UCSD-AML1 (cell line): Measurements from ENCODE around the gene TMEM80.
"Not testable (repeated sequence)": the region's sequence is repeated elsewhere in the genome, so short reads cannot be mapped to it uniquely, and the experiment has no call there.

Experiments used
- DNase-seq: peaks from one replicate; lab custom pipeline; 2025; ENCODE audit not compliant: unreplicated experiment; lab: John Stamatoyannopoulos, UW

Gene TMEM80

DNA sequence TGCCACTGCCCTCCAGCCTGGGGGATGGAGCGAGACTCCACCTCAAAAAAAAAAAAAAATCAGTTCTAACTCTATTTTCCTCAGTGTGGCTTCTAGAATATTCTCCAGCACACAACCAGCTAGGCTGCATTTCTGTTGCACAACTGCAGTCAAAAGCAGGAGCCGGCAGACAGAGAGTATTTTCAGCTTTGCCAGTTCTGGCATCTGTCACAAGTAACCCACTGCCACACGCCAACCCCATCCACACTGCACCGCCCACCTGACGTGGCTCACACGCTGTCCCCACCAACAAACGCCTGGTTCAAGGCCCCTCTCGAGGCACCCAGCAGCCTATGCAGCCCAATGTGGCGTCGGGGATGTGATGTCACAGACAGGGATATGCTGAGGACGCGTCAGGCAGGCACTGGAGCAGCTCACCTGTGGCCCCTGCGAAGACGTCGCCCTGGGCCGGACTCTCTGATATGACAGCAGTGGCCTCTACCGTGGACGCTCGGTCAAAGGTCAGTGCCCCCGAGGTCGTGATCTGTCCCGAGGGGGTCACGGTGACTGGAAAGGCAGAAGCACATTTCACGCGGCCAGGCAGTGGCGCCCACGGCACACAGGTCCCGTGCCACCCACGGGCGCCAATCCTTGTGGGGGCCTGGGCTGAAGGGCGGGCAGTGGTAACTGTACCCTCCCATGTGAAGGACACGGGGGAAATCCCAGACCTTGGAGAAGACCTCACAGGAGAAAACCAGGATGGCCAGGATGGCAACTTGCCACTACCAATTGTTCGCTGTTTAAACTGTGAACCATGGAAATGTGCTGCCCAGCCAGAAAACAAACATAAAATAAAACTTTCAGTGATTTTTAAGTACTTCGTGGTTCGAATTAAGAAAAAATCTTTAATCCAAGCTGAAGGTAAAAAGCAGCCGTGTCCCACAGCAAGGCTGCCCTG is 16.1 kb upstream of the TMEM80 start:
- DNase-seq = no peak

DNA sequence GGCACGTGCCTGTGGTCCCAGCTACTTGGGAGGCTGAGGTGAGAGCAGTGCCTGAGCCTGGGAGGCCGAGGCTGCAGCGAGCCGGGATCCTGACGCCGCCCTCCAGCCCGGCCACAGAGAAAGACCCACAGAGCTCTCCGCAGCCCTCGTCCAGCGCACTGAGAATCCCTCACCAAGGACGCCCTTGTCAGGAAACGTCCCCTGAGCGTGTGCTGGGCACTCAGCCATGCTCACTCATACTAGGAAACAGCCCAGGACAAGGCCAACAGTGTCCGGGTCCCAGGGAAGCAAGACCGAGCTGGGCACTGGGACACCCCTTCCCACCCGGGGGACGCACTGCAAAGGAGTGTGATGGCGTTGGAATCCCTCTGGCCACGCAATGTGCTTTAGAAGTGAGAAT is 15.1 kb upstream of the TMEM80 start:
- no peak for DNase-seq

DNA sequence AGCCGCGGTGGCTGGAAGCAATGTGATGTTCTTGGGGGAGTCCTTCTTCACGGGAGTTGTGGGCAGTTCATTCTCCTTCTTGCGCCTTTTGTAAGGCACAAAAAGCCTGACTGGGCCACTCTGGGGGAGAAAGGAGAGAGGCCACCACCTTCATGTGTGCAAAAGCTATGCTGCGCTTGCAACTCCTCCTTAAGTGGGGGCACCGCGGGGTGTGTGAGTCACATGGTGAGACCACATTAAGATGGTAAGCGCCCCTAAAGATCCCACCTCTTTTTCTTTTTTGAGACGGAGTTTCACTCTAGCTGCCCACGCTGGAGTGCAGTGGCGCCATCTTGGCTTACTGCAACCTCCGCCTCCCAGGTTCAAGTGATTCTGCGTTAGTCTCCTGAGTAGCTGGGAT is 14.6 kb upstream of the TMEM80 start:
- no peak for DNase-seq

DNA sequence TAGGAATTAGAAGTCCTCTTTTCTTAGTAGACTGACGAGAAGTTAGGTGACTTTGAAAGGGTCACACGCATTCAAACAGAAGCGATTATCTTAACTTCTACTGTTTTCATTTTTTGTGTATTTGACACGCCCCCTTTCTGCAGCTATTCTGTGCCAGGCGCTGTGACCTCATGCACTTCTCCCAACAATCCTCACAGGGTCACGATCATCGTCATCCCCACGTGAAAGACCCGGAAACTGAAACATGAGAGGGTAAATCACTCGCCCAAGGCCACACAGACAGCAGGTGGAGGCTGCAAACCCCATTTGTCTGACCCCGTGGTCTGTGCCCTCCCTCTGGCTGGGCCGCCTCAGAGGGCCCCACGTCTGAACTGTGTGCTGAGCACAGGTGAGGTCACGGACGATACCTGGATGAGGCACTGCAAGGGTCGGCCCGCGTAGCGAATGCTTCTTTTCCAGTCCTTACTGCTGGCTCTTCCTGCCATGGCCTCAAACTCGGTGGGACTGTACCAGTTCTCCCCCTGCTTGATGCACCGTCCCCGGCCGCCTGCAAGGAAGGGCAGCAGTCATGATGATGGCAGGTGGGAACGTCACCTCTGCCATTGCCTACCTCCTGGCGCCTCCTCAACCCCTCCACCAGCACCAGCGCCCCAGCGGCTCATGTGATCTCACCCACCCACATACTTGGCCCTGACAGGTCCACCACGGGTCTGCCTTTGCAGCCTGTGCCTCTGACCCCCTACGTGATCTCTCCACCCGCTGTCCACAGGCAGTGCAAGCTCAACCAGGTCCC is 9.0 kb upstream of the TMEM80 start:
- DNase-seq = no peak

DNA sequence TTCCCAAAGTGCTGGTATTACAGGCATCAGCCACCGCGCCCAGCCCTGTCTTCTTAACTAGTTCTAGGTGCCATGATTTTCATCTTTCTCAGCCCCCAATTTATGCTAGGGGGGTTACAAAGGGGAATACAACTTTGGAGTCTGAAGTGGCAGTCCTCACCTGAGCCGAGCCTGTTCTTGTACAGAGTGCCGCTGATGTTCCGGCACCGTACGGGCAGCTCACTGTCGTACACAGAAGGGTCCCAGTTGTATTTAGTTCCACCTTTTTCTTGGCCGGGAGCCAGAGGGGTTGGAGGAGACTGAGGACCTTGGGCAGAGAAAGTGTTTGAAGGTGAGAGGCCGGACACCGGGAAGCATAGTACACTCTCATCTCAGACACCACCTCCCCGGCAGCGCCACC is 7.9 kb upstream of the TMEM80 start:
- DNase-seq = no peak

DNA sequence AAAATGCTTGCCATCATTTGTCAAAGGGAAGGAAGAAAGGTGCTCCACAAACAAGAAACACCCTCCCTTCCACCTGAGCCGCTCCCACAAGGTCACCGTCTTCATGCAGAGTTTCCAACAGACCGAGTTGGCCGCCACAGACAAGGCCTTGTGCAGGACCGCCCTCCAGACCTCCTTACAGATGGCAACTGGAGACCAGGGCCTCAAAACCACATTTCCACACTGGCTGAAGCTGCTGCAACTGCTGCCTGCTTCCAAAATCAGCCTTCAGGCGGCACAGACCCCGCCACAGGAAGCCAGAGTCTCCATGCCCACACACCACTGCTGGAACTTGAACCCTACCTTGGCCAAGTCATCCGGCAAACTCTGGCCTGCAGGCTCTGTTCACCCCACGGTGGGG is 6.9 kb upstream of the TMEM80 start:
- peak; percentile 55 for DNase-seq

DNA sequence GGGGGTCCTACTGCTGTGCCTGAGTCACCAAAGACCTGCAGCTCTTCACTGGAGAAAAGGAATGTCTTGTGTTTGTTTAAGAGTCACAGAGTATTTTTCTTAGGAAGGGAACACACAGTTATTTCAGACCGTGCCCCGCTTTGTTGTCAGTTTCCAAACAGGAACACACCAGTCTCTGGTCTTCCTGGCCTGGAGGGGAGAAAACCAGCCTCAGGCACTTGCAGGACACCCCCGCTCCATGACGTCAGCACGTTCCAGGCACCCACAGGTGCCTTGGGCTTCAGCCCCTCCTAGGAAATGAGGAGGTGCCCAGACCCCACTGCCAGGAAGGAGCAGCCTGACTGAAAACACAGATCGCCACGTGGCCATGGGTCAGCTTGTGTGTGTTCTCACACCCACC is 6.0 kb upstream of the TMEM80 start:
- no peak for DNase-seq

DNA sequence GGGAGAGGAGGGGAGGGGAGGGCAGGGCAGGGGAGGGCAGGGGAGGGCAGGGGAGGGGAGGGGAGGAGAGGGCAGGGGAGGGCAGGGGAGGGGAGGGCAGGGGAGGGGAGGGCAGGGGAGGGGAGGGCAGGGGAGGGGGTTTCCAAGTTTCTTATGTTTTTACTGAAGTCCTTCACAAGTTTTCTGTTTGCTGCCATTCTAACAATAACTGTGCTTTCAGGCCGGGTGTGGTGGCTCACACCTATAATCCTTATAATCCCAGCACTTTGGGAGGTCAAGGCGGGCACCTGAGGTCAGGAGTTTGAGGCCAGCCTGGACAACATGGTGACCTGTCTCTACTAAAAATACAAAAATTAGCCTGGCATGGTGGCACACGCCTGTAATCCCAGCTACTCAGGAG is 5.4 kb upstream of the TMEM80 start:
- DNase-seq = not testable (repeated sequence)

DNA sequence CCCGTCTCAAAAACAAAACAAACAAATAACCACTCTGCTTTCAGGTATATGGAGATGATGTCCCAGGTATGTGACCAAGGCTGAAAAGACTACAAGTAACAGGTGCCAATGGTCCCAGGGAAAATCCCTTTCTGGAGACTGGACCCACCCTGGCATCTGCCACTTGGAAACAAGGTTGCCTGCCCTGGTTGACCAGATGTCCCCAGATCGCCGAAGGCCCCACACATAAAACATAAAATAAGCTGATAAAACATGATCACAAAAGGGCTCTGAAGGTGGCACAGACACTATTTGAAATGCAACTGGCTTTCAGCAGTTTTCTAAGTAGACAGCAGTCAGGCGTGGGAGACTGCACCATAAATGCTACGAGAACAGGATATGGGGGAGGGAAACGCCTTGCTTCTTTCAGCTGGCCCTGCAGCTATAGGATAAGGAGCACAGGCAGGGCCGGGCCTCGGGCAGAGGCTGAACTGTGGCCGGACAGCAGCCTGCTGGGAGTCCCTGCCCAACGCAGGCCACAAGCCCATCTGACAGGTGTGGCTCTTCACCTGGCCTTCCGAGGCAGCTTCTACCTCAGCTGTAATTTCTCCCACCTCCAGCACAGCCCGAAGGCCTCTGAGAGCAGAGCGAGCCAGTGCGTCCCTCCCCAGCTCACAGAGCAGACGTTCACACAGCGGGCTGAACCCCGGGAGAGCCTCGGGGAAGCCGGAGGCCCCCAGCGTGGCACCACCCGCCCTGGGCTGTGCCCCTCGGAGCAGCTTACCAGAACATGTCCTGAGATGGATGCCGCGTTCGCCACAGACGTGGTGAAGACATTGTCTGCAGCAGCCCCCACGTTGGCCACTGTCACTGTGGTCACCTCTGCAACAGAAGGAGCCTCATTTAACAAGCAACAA is 4.6 kb upstream of the TMEM80 start:
- DNase-seq = peak; percentile 54

DNA sequence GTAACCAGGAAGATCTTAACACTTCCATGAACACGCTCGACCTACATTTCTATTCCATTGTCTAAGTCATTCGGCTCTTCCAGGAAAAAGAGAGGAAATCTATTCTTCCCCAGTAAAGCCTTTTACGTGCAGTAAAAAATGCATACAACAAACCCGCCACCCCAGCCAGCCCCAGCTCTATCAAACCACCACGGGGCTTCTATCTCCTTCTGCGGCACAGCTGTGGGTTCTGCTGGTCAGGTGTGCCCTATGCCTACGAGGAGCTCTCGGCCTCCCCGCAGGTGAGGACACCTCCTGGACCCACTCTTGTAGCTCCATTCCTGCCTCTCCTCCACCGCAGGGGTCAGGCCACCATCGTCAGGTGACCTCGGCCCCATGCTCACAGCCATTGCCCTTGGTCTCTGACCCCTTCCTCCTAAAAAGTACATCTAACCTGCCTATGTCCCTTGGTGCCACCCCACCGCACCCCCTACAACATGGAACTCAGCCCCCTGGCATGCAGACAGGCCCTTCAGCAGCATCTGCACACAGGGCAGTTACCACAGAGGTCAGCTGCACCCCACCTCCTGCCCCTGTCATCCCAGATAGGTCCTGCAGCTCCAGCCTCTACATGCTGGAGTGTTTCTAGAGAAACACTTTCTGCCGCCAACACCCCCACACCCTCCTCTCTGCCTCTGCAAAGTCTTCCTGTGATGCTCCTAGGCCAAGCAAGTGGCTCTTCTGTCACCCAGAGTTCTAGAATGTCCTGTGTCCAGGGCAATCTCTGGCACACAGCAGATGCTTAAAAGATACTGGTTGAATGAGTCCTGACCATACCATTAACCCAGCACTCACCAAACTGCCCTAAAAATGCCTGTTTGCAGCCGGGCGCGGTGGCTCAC is 3.7 kb upstream of the TMEM80 start:
- DNase-seq = no peak

DNA sequence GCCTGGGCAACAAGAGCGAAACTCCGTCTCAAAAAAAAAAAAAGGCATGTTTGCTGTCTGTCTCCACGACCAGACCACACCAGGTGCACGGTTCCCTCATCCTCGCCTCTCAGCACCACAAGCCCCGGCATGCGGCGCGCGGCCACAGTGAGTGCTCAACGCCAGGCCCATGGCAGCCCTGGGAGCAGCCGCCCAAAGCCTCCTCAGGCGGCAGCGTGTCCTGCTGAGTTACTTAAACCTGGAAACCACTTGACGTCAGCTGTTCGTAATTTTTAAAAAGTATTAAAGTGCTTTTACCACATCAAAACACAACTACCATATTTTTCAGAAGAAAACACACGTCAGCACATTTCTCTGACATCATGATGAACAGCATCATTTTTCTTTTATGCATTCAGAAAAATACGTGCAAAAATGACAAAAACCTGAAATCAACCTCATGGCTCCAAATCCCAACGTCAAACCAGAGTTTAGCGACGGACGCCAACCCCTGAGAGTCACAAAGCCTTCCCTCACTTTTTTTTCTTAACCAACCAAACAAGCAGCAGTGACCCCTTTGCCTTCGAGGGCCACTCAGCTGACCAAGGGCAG is 2.7 kb upstream of the TMEM80 start:
- DNase-seq = no peak

DNA sequence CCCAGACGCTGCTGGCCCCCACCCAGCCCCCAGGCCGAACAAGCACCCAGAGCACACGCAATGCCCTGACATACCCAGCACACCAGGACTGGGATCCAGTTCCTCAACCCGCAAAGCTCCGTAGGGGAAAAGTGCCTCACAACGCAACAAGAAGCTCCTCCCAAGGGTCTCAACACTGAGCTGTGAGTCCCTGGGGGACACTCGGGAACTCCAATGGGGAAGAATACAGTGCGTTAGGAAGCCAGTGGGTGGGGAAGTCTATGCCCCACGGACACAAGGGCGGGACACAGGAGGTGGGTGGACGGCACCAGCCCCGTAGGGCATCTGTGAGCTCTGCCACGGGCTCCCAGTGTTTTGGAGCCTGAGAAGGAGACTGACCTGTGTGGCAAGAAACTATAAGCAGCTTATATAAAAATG is 2.2 kb upstream of the TMEM80 start:
- DNase-seq = peak; percentile 44

DNA sequence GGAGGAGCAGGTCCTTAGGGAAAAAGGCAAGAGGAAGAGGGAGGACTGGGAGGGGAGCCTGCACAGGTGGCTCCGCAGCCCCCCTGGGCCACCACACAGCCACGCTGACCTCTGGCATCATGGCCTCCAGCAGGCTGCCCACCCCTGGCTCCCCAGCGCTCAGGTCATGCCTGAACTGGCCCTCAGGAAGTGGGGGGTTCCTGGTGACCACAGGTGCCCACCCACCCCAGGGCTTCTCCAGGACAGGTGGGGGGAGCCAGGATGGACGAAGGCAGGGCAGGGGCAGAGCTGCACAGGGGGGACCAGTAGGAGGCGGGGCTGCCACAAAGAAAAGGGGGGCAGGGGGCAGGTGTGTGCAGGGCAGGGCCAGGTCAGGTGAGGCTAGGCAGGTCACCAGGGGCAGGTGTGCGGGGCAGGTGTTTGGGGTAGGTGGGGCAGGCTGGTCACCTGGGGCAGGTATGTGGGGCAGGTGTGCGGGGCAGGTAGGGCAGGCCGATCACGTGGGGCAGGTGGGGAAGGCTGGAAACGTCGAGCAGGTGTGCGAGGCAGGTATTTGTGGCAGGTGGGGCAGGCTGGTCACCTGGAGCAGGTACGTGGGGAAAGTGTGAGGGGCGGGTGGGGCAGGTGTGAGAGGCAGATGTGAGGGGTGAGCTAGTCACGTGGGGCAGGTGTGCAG is 1.6 kb upstream of the TMEM80 start:
- DNase-seq = no peak

DNA sequence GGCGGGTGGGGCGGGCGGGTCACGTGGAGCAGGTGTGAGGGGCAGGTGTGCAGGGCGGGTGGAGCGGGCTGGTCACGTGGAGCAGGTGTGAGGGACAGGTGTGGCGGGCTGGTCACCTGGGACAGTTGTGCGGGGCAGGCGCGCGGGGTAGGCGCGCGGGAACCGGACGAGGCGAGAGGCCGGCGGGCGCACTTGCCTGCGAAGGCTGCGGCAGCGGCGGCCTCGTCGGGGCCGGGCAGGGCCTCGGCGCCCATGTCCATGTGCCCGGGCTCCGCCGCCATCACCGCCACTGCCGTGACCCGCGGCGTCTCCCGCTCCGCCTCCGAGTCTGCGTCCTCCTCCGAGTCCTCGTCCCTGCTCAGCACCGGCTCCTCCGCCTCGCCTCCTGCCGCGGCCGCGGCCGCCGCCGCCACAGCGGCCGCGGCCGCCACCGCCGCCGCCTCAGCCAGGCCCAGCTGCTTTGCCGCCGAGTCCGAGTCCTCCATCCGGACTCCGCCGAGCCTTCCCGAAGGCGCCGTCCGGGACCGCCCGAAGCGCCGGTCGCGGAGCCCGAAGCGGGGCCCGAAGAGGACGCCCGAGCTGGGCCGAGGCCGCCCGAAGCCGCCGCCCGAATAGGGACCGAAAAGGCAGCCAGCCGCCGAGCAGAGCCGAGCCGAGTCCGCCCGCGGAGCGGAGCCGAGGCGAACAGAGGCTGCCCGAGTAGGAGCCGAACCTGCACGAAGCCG is 891 bp upstream of the TMEM80 start, which contains the start of gene DEAF1:
TSS of gene DEAF1 (minus strand) at position 660 of the 725 bp plus-strand sequence. CDS start at position 485, 175 bp downstream.
- peak; percentile 99 for DNase-seq

DNA sequence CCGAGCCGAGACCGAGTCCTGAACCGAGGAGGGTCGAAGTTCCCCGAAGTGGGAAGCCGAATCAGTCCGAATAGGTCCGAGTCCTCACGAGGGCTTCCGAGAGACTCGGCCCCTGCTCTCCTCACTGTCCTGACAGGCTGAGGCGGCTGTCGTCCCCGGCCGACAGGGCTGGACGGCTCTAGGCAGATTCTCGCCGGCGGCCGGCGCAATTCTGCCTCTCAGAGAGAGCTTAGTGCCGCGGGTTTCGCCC is 403 bp upstream of the TMEM80 start:
- no peak for DNase-seq

DNA sequence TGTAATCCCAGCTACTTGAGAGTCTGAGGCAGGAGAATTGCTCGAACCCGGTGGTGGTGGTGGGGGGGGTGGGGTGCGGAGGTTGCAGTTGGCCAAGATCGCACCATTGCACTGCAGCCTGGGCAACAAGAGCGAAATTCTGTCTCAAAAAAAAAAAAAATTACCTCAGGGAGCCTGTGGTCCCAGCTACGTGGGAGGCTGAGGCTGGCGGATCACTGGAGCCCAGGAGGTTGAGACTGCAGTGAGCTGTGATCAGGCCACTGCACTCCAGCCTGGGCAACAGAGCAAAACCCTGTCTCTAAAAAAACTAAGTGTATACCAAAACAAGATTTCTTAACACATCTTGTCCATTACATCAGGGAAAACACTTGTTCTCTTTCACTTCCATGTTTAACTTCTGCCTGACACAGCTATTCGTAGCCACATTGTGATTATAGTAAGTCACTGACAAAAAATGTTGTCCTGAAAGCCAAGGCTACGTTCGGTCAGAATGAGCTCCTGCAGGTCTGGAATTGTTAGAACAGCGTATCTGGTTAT is 1.4 kb downstream of the TMEM80 start:
- DNase-seq = no peak

DNA sequence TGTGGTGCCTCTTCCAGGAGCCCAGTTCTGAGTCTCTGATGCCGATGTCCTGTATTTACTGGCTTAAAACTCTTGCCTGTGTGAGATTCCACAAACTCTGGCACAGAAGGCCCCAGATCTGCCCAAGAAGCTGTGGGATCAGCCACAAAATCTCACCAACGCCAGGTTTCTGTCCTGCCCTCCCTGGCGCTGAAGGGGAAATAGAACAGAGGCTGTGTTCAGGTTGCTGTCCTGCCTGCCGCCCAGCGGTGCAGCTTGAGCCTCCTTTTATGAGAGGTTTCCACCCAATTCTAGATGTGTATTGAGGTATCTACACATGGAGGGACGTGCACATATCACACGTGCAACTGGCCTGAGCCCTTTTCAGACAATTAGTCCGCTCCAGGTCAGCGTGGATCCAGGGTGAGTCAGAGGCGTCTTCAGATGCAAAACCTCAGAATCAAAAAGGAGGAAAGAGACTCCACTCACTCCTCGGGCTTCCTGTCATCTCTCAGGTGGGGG is 2.2 kb downstream of the TMEM80 start:
- no peak for DNase-seq

DNA sequence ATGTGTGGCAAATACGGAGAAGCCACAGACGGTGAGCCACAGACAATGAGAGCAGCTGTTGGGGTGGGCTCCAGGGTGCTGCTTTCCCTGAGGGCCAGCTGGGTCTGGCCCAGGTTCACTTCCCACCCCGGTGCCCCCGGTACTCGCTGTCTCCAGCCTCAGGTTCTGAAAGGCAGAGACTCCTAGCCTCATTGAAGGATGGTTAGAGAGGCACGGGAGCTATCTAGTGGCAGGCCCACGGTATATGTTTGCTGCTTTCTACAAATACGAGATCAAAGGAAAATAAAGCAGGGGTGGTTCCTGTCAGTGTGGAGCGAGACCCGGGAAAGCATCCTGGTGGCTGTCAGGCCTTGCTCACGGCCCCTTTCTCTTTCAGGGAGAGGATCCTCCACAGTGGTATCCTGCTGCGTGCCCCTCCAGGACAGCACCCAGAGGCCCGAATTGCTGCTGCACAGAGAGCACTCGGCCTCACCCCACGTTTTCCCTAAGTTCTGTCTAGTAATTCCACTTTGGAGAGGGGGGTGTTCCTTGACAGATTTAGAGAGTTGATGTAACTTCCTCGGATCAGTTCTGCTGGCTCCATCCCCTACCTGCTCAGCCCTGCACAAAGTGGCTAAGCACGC is 3.0 kb downstream of the TMEM80 start:
- no peak for DNase-seq
